DOHH2 (cell line): Measurements from ENCODE around the gene PSMC1.

ENCODE experiments used
- EZH2phosphoT487 ChIP-seq: fragments of 200-600 bp; sonication (generic); IDR thresholded peaks from 2 replicates; pipeline ENCODE4 v1.6.1; 2017; ENCODE audit warnings: borderline replicate concordance, mild to moderate bottlenecking, antibody characterized with exemption, low read length, moderate library complexity, mixed read lengths
- TF ChIP-seq, protein P1 (sequence below): fragments of 200-600 bp; sonication (generic); IDR thresholded peaks from one replicate; pipeline ENCODE4 v1.5.1; 2014; ENCODE audit warnings: antibody characterized with exemption, mild to moderate bottlenecking, low read depth, low read length; ENCODE audit not compliant: poor library complexity, severe bottlenecking

DNA sequence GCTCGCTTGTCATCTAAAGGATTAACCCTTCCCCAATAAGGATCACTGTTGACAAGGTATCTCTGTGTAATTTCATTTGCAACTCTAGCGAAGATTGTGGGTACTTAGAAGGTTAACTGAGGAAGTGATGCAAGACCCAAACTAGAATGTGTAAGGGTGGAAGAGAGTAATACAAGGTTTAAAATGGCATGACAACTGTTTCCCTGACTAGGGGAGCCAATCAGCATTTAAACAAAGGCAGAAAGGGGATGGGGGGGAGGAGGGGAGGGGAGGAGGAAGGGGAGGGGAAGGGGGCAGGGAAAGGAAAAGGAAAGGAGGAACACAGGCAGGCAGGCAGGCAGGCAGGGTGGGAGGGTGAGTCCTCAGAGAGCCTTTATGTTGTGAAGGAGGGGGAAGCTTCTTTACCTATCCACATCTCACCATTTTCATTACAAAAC lies 44.3 kb downstream of the PSMC1 start:
- TF ChIP-seq, protein P1, sequence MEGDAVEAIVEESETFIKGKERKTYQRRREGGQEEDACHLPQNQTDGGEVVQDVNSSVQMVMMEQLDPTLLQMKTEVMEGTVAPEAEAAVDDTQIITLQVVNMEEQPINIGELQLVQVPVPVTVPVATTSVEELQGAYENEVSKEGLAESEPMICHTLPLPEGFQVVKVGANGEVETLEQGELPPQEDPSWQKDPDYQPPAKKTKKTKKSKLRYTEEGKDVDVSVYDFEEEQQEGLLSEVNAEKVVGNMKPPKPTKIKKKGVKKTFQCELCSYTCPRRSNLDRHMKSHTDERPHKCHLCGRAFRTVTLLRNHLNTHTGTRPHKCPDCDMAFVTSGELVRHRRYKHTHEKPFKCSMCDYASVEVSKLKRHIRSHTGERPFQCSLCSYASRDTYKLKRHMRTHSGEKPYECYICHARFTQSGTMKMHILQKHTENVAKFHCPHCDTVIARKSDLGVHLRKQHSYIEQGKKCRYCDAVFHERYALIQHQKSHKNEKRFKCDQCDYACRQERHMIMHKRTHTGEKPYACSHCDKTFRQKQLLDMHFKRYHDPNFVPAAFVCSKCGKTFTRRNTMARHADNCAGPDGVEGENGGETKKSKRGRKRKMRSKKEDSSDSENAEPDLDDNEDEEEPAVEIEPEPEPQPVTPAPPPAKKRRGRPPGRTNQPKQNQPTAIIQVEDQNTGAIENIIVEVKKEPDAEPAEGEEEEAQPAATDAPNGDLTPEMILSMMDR = no peak
- TF ChIP-seq EZH2phosphoT487 = no peak
